NT2/D1 (cell line): ENCODE results near the gene ENO3.

Experiments
- SUZ12 ChIP-seq: IDR thresholded peaks from 2 replicates; pipeline ENCODE4 v1.6.1; 2011; ENCODE audit not compliant: insufficient read length, insufficient read depth; ENCODE audit errors: extremely low read depth
- YY1 ChIP-seq: IDR thresholded peaks from 2 replicates; pipeline ENCODE4 v1.6.1; 2011; ENCODE audit not compliant: insufficient read length, insufficient read depth
- ZNF274 ChIP-seq: IDR thresholded peaks from 2 replicates; pipeline ENCODE4 v1.6.1; 2011; ENCODE audit warnings: mild to moderate bottlenecking, low read depth, low read length

GRCh38 chr17:4944163-4944553, 6.8 kb upstream of the ENO3 start:
- no peak for TF ChIP-seq YY1
- no peak for TF ChIP-seq SUZ12
- TF ChIP-seq ZNF274, result no peak
